ENCODE data around the gene ROS1. TPM values are rescaled to one million over a fixed set of nuclear protein-coding genes. Genes with fewer than 3 reads are reported as not detected.

Gene ROS1
- total RNA-seq, 4 donors from 2014 or later, result under 0.01 to 0.06 TPM; not detected in 2

GRCh38 chr6:117395164-117395563, 30.6 kb downstream of the ROS1 start:
- no peak overlapping the region for H3K4me3 ChIP-seq
- no peaks in the 10 kb centered on the region for H3K27me3 ChIP-seq
- H3K9me3 ChIP-seq, result no peaks in the 10 kb centered on the region
- intact Hi-C loops (cut with DNase I), result no loop called here
- H3K4me1 ChIP-seq, result peaks cover 0 to 3% (median 0%) of the 10 kb centered on the region in 4 donors
- no peak overlapping the region for H3K27ac ChIP-seq (replicated peaks in 1 of 4)
- no peaks in the 10 kb centered on the region for H3K36me3 ChIP-seq
- TF ChIP-seq POLR2AphosphoS5 (IDR thresholded peaks at IDR 0.05) (no peak), CTCF (IDR thresholded peaks at IDR 0.05) (no peak), EP300 (IDR thresholded peaks at IDR 0.05) (no peak), POLR2A (IDR thresholded peaks at IDR 0.05; ENCODE audit: low read depth) (no peak)
- DNase-seq (ENCODE audit: extremely low spot score), result no peak
- WGBS, result 6% methylated on average over 1 of the region's 1 CpG

- 84% methylated on average over 2 of the region's 2 CpGs for WGBS
- DNase-seq (ENCODE audit: extremely low spot score), result no peak
- TF ChIP-seq EP300 (IDR thresholded peaks at IDR 0.05), result no peak
- no peak for TF ChIP-seq POLR2A (IDR thresholded peaks at IDR 0.05; ENCODE audit: low read depth)
- TF ChIP-seq POLR2AphosphoS5 (IDR thresholded peaks at IDR 0.05), result no peak
- TF ChIP-seq CTCF (IDR thresholded peaks at IDR 0.05), result no peak
These were observed 32.7 kb downstream of the ROS1 start for GRCh38 chr6:117393045-117393444.

GRCh38 chr6:117391874-117392583, 33.7 kb downstream of the ROS1 start:
- Histone ChIP-seq H3K9me3 (no peaks in the 10 kb centered on the region), H3K36me3 (no peaks in the 10 kb centered on the region), H3K4me1 (peaks cover 0 to 3% (median 0%) of the 10 kb centered on the region in 4 donors), H3K27me3 (no peaks in the 10 kb centered on the region), H3K27ac (replicated peaks in 1 of 4) (no peak overlapping the region), H3K4me3 (no peak overlapping the region)
- intact Hi-C loops (cut with DNase I), result no loop called here
- 95% methylated on average over 3 of the region's 3 CpGs for WGBS
- TF ChIP-seq POLR2A (IDR thresholded peaks at IDR 0.05; ENCODE audit: low read depth), result no peak
- TF ChIP-seq CTCF (IDR thresholded peaks at IDR 0.05), result no peak
- no peak for TF ChIP-seq POLR2AphosphoS5 (IDR thresholded peaks at IDR 0.05)
- no peak for TF ChIP-seq EP300 (IDR thresholded peaks at IDR 0.05)
- DNase-seq (ENCODE audit: extremely low spot score), result no peak

More at GRCh38 chr6:117393045-117393444, 32.7 kb downstream of the ROS1 start:
- no peaks in the 10 kb centered on the region for H3K36me3 ChIP-seq
- H3K9me3 ChIP-seq, result no peaks in the 10 kb centered on the region
- intact Hi-C loops (cut with DNase I), result no loop called here
- H3K4me3 ChIP-seq, result no peak overlapping the region
- no peaks in the 10 kb centered on the region for H3K27me3 ChIP-seq
- H3K4me1 ChIP-seq, result peaks cover 0 to 3% (median 0%) of the 10 kb centered on the region in 4 donors
- no peak overlapping the region for H3K27ac ChIP-seq (replicated peaks in 1 of 4)

GRCh38 chr6:117389227-117390057, 36.3 kb downstream of the ROS1 start:
- intact Hi-C loops (cut with DNase I), result no loop called here
- no peaks in the 10 kb centered on the region for H3K4me1 ChIP-seq
- DNase-seq (ENCODE audit: extremely low spot score), result no peak
- peaks cover 0 to 4% (median 0%) of the 10 kb centered on the region in 4 donors for H3K27me3 ChIP-seq
- 87% methylated on average over 11 of the region's 11 CpGs for WGBS
- no peaks in the 10 kb centered on the region for H3K9me3 ChIP-seq
- no peak overlapping the region for H3K4me3 ChIP-seq
- no peak overlapping the region for H3K27ac ChIP-seq (replicated peaks in 1 of 4)
- no peak for TF ChIP-seq POLR2AphosphoS5 (IDR thresholded peaks at IDR 0.05)
- TF ChIP-seq EP300 (IDR thresholded peaks at IDR 0.05), result no peak
- no peak for TF ChIP-seq POLR2A (IDR thresholded peaks at IDR 0.05; ENCODE audit: low read depth)
- no peak for TF ChIP-seq CTCF (IDR thresholded peaks at IDR 0.05)
- no peaks in the 10 kb centered on the region for H3K36me3 ChIP-seq
